Cardiac muscle cell (in vitro differentiated cells and primary cell): ENCODE measurements around the gene CD36. TPM values are rescaled to one million over a fixed set of nuclear protein-coding genes. Genes with fewer than 3 reads are reported as not detected.

Experiments
- DNase-seq, 2 donors: peaks; one replicate each; pipeline versions ENCODE4 v3.0.0 to v3.0.0-alpha.2; 2010 to 2017; ENCODE audit warnings: low read depth in 1 of 2, low spot score in 1 of 2
- H3K27ac ChIP-seq: fragments of 200-600 bp; sonication (generic); 2 replicates; pipeline ENCODE4 v1.5.1; 2016
- H3K27me3 ChIP-seq: fragments of 200-600 bp; sonication (generic); 2 replicates; pipeline ENCODE4 v1.6.0; 2016; ENCODE audit warnings: control low read depth
- H3K36me3 ChIP-seq: fragments of 200-600 bp; sonication (generic); 2 replicates; pipeline ENCODE4 v1.5.1; 2016; ENCODE audit warnings: control low read depth
- H3K4me1 ChIP-seq: fragments of 200-600 bp; sonication (generic); 2 replicates; pipeline ENCODE4 v1.8.1; 2017; ENCODE audit warnings: low read depth, mild to moderate bottlenecking, mixed run types
- H3K4me3 ChIP-seq: fragments of 200-600 bp; sonication (generic); 2 replicates; pipeline ENCODE4 v1.5.1; 2016; ENCODE audit warnings: mild to moderate bottlenecking
- H3K9me3 ChIP-seq: fragments of 200-600 bp; sonication (generic); 2 replicates; pipeline ENCODE4 v1.5.1; 2017; ENCODE audit warnings: low read depth, mild to moderate bottlenecking, control low read depth
- CTCF ChIP-seq: IDR thresholded peaks from 2 replicates; pipeline ENCODE4 v1.5.1; 2012; ENCODE audit warnings: low read depth, mild to moderate bottlenecking, low read length
- polyA plus RNA-seq: library from polyadenylated mRNA; unstranded; fragments of >200 nt; fragmentation: Nextera tagmentation; extraction: Ambion mirVana; gene quantifications from 2 replicates; pipeline ENCODE4 v1.2.1, GENCODE V29; 2016
- total RNA-seq: library from RNA; depleted of rRNA; stranded (reverse); fragments of >200 nt; gene quantifications from 2 replicates; pipeline ENCODE4 v1.2.3, GENCODE V29; 2016

CD36 gene
- total and polyA plus RNA-seq, 2 experiments from 2014 or later, result 1.1 to 4.2 TPM

- Histone ChIP-seq H3K9me3 (no peaks in the 10 kb centered on the region), H3K36me3 (no peaks in the 10 kb centered on the region), H3K4me1 (no peaks in the 10 kb centered on the region), H3K27ac (no peak overlapping the region), H3K4me3 (no peak overlapping the region), H3K27me3 (no peaks in the 10 kb centered on the region)
- TF ChIP-seq CTCF, result no peak
- no peak for DNase-seq
Observed at GRCh38 chr7:80643336-80643915, 5.0 kb downstream of the CD36 start.

- H3K36me3 ChIP-seq, result no peaks in the 10 kb centered on the region
- no peak overlapping the region for H3K27ac ChIP-seq
- no peak for DNase-seq
Observed at GRCh38 chr7:80644054-80644453, 5.6 kb downstream of the CD36 start.

GRCh38 chr7:80646083-80646865 is 7.8 kb downstream of the CD36 start:
- no peak for DNase-seq
- H3K9me3 ChIP-seq, result no peaks in the 10 kb centered on the region
- H3K4me1 ChIP-seq, result no peaks in the 10 kb centered on the region
- H3K27ac ChIP-seq, result no peak overlapping the region
- no peaks in the 10 kb centered on the region for H3K27me3 ChIP-seq
- H3K4me3 ChIP-seq, result no peak overlapping the region
- H3K36me3 ChIP-seq, result no peaks in the 10 kb centered on the region
- TF ChIP-seq CTCF, result no peak

More at GRCh38 chr7:80644054-80644453, 5.6 kb downstream of the CD36 start:
- Histone ChIP-seq H3K9me3 (no peaks in the 10 kb centered on the region), H3K4me1 (no peaks in the 10 kb centered on the region), H3K27me3 (no peaks in the 10 kb centered on the region), H3K4me3 (no peak overlapping the region)
- TF ChIP-seq CTCF, result no peak

GRCh38 chr7:80647436-80647835 is 9.0 kb downstream of the CD36 start:
- no peak for DNase-seq
- no peaks in the 10 kb centered on the region for H3K4me1 ChIP-seq
- no peak for TF ChIP-seq CTCF
- H3K27ac ChIP-seq, result no peak overlapping the region
- no peaks in the 10 kb centered on the region for H3K27me3 ChIP-seq
- H3K36me3 ChIP-seq, result no peaks in the 10 kb centered on the region
- H3K4me3 ChIP-seq, result no peak overlapping the region
- no peaks in the 10 kb centered on the region for H3K9me3 ChIP-seq

GRCh38 chr7:80648031-80648600 is 9.7 kb downstream of the CD36 start:
- Histone ChIP-seq H3K27ac (no peak overlapping the region), H3K4me1 (no peaks in the 10 kb centered on the region), H3K27me3 (no peaks in the 10 kb centered on the region), H3K9me3 (no peaks in the 10 kb centered on the region), H3K36me3 (no peaks in the 10 kb centered on the region), H3K4me3 (no peak overlapping the region)
- TF ChIP-seq CTCF, result no peak
- no peak for DNase-seq
